HepG2 (cell line): ENCODE measurements around the gene CHCHD1. TPM values are rescaled to one million over a fixed set of nuclear protein-coding genes. Genes with fewer than 3 reads are reported as not detected.

Experiments used
- ATF5 ChIP-seq: sonication (generic); formaldehyde crosslinking; IDR thresholded peaks from 2 replicates; pipeline ENCODE4 v1.4.0; 2020; ENCODE audit warnings: mild to moderate bottlenecking, low read depth, missing genetic modification reagents
- CBFB ChIP-seq: sonication (generic); formaldehyde crosslinking; IDR thresholded peaks from 2 replicates; pipeline ENCODE4 v1.4.0; 2020; ENCODE audit warnings: missing genetic modification reagents
- CBX2 ChIP-seq, 2 experiments: fragments of 200-600 bp in 1 of 2; sonication (generic); formaldehyde crosslinking in 1 of 2; IDR thresholded peaks; 2 replicates each; pipeline versions ENCODE4 v1.7.0 to v1.8.1; 2018 to 2022; ENCODE audit warnings: low read depth in 2 of 2, low read length in 1 of 2, mild to moderate bottlenecking in 1 of 2, missing genetic modification reagents in 1 of 2
- DNMT3B ChIP-seq: conservative IDR thresholded peaks from 2 replicates; pipeline ENCODE4 v1.6.1; 2016; ENCODE audit warnings: missing biosample characterization, control low read depth
- FLYWCH1 ChIP-seq: sonication (generic); formaldehyde crosslinking; IDR thresholded peaks from 2 replicates; pipeline ENCODE4 v1.8.1; 2023; ENCODE audit warnings: mild to moderate bottlenecking, missing genetic modification reagents
- IKZF4 ChIP-seq: sonication (generic); formaldehyde crosslinking; IDR thresholded peaks from 2 replicates; pipeline ENCODE4 v1.5.1; 2020; ENCODE audit warnings: borderline replicate concordance, mild to moderate bottlenecking, low read depth, missing genetic modification reagents; ENCODE audit errors: not compliant biosample characterization
- IRX3 ChIP-seq: sonication (generic); formaldehyde crosslinking; IDR thresholded peaks from 2 replicates; pipeline ENCODE4 v1.8.1; 2023; ENCODE audit warnings: mild to moderate bottlenecking, low read depth, missing genetic modification reagents, borderline replicate concordance
- KLF6 ChIP-seq: IDR thresholded peaks from 2 replicates; pipeline ENCODE4 v1.8.0; 2016; ENCODE audit warnings: missing biosample characterization, missing genetic modification reagents
- MZF1 ChIP-seq: sonication (generic); formaldehyde crosslinking; IDR thresholded peaks from 2 replicates; pipeline ENCODE4 v1.8.1; 2023; ENCODE audit warnings: mild to moderate bottlenecking, missing genetic modification reagents, borderline replicate concordance
- NFE2 ChIP-seq: sonication (generic); formaldehyde crosslinking; IDR thresholded peaks from 2 replicates; pipeline ENCODE4 v1.4.0; 2020; ENCODE audit warnings: missing genetic modification reagents
- POGK ChIP-seq: sonication (generic); formaldehyde crosslinking; conservative IDR thresholded peaks from 2 replicates; pipeline ENCODE4 v1.8.0; 2022; ENCODE audit warnings: mild to moderate bottlenecking, moderate library complexity, missing genetic modification reagents
- PPARG ChIP-seq: conservative IDR thresholded peaks from 2 replicates; pipeline ENCODE4 v1.6.1; 2016; ENCODE audit warnings: missing biosample characterization, missing genetic modification reagents
- SALL1 ChIP-seq: sonication (generic); formaldehyde crosslinking; IDR thresholded peaks from 2 replicates; pipeline ENCODE4 v1.8.0; 2022; ENCODE audit warnings: mild to moderate bottlenecking, missing genetic modification reagents
- SP4 ChIP-seq: sonication (generic); formaldehyde crosslinking; IDR thresholded peaks from 2 replicates; pipeline ENCODE4 v1.8.1; 2023; ENCODE audit warnings: mild to moderate bottlenecking, missing genetic modification reagents
- ZFP41 ChIP-seq: sonication (generic); formaldehyde crosslinking; IDR thresholded peaks from 2 replicates; pipeline ENCODE4 v1.4.0; 2020; ENCODE audit warnings: mild to moderate bottlenecking, missing genetic modification reagents, borderline replicate concordance
- ZNF180 ChIP-seq: sonication (generic); formaldehyde crosslinking; IDR thresholded peaks from 2 replicates; pipeline ENCODE4 v1.4.0; 2020; ENCODE audit warnings: low read depth, missing genetic modification reagents, borderline replicate concordance
- ZNF234 ChIP-seq: sonication (generic); formaldehyde crosslinking; conservative IDR thresholded peaks from 2 replicates; pipeline ENCODE4 v1.5.1; 2020; ENCODE audit warnings: mild to moderate bottlenecking, missing genetic modification reagents
- ZNF274 ChIP-seq: sonication (generic); formaldehyde crosslinking; IDR thresholded peaks from 2 replicates; pipeline ENCODE4 v1.5.1; 2020; ENCODE audit warnings: mild to moderate bottlenecking, missing genetic modification reagents
- ZNF446 ChIP-seq: sonication (generic); formaldehyde crosslinking; IDR thresholded peaks from 2 replicates; pipeline ENCODE4 v1.5.0; 2020; ENCODE audit warnings: mild to moderate bottlenecking, missing genetic modification reagents
- ZNF543 ChIP-seq: sonication (generic); formaldehyde crosslinking; IDR thresholded peaks from 2 replicates; pipeline ENCODE4 v1.4.0; 2020; ENCODE audit warnings: mild to moderate bottlenecking, missing genetic modification reagents
- ZNF558 ChIP-seq: sonication (generic); formaldehyde crosslinking; IDR thresholded peaks from 2 replicates; pipeline ENCODE4 v1.9.0; 2022; ENCODE audit warnings: mild to moderate bottlenecking, missing genetic modification reagents, borderline replicate concordance
- ZNF569 ChIP-seq: sonication (generic); formaldehyde crosslinking; IDR thresholded peaks from 2 replicates; pipeline ENCODE4 v1.5.0; 2020; ENCODE audit warnings: mild to moderate bottlenecking, missing genetic modification reagents, moderate library complexity, borderline replicate concordance
- ZNF740 ChIP-seq: sonication (generic); formaldehyde crosslinking; IDR thresholded peaks from 2 replicates; pipeline ENCODE4 v1.4.0; 2020; ENCODE audit warnings: missing genetic modification reagents
- ZSCAN12 ChIP-seq: sonication (generic); formaldehyde crosslinking; IDR thresholded peaks from 2 replicates; pipeline ENCODE4 v1.9.0; 2021; ENCODE audit warnings: mild to moderate bottlenecking, missing genetic modification reagents
- ZSCAN20 ChIP-seq: sonication (generic); formaldehyde crosslinking; IDR thresholded peaks from 2 replicates; pipeline ENCODE4 v1.4.0; 2020; ENCODE audit warnings: missing genetic modification reagents, mild to moderate bottlenecking, borderline replicate concordance
- polyA plus RNA-seq, 8 experiments: library from polyadenylated mRNA; depleted of rRNA in 3 of 8; stranded (reverse) in 7 of 8; unstranded in 1 of 8; fragments of >200 nt; fragmentation: Illumina TruSeq in 4 of 8; extraction: Trizol in 4 of 8; gene quantifications; 2 replicates each; pipeline versions ENCODE4 v1.2.1 to v1.2.3, GENCODE V29; 2011 to 2016; ENCODE audit warnings: low read depth in 4 of 8, missing spikeins in 1 of 8, mixed read lengths in 1 of 8; ENCODE audit not compliant: insufficient read depth in 1 of 8
- total RNA-seq, 5 experiments: library from RNA; depleted of rRNA; stranded (reverse); fragments of >200 nt; fragmentation: Illumina TruSeq; extraction: Trizol; gene quantifications; 2 replicates each; pipeline ENCODE4 v1.2.3, GENCODE V29; 2016; ENCODE audit warnings: low read depth in 1 of 5

Gene CHCHD1
- total and polyA plus RNA-seq, 2 of the 13 experiments (the other 11 are each of a cell fraction or from before 2014, with no cell fraction given) = 36.9 to 71.2 TPM

GRCh38 chr10:73772281-73773151, 9.3 kb upstream of the CHCHD1 start (continued):
- TF ChIP-seq CBFB (CRISPR knock-in tag) (peak; percentile 39), DNMT3B (no peak), ATF5 (CRISPR knock-in tag) (no peak), ZNF274 (CRISPR knock-in tag) (no peak), ZNF446 (CRISPR knock-in tag) (0 out of 2 replicates have a peak, but pooled peaks have one; percentile 6), MZF1 (no peak), ZFP41 (CRISPR knock-in tag) (no peak), IKZF4 (no peak), ZNF180 (no peak), ZNF558 (CRISPR knock-in tag) (no peak), KLF6 (CRISPR knock-in tag) (no peak), ZNF234 (CRISPR knock-in tag) (0 out of 2 replicates have a peak, but pooled peaks have one; percentile 32), CBX2 (IDR thresholded peaks at IDR 0.05; ENCODE audit: low read depth, low read length) (no peak), CBX2 (CRISPR knock-in tag; IDR thresholded peaks at IDR 0.05; ENCODE audit: low read depth) (no peak), ZNF740 (CRISPR knock-in tag) (0 out of 2 replicates have a peak, but pooled peaks have one; percentile 29), PPARG (0 out of 2 replicates have a peak, but pooled peaks have one; percentile 45), IRX3 (CRISPR knock-in tag) (no peak), POGK (CRISPR knock-in tag) (no peak), SP4 (CRISPR knock-in tag) (no peak), ZNF569 (CRISPR knock-in tag) (0 out of 2 replicates have a peak, but pooled peaks have one; percentile 18), NFE2 (CRISPR knock-in tag) (no peak), ZSCAN12 (CRISPR knock-in tag) (no peak), SALL1 (CRISPR knock-in tag) (no peak), ZSCAN20 (CRISPR knock-in tag) (no peak), FLYWCH1 (CRISPR knock-in tag) (no peak), ZNF543 (CRISPR knock-in tag) (peak; percentile 55; the same call in 1 of the 2 replicates)
